AG08395 (cell line): ENCODE results near the gene CDA.

Experiments
- DNase-seq: peaks from one replicate; pipeline ENCODE4 v3.0.0; 2012; ENCODE audit warnings: mixed read lengths, low spot score

CDA gene

DNA sequence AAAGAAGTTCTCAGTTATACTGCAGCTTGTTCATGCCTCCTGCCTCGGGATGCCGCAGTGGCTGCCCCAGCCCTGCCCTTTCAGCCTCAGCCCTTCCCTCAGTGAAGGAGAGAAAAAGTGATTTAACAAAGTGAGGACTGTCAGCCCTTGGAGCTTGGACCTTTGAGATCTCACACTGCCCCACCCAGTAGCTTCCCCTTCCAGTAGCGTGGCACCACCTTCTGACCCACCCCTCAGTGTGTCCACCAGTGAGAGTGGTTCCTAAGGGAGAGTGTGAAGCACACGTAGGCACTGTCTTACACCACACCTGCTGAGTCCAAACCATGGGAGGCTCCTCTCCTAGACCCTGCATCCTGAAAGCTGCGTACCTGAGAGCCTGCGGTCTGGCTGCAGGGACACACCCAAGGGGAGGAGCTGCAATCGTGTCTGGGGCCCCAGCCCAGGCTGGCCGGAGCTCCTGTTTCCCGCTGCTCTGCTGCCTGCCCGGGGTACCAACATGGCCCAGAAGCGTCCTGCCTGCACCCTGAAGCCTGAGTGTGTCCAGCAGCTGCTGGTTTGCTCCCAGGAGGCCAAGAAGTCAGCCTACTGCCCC, at the start of gene CDA:
Gene CDA (plus strand): TSS at position 464 of the 592 bp plus-strand sequence. CDS start 33 bp downstream, at position 497.
- DNase-seq: no peak

- no peak for DNase-seq
Observed at GRCh38 chr1:20540281-20540680, 48.6 kb upstream of the CDA start.

GRCh38 chr1:20546637-20547036, 42.3 kb upstream of the CDA start:
- DNase-seq: no peak

- DNase-seq: no peak
Observed at GRCh38 chr1:20551161-20551560, 37.7 kb upstream of the CDA start.

GRCh38 chr1:20551945-20552727, 36.8 kb upstream of the CDA start, which contains the start of gene FAM43B:
FAM43B (plus strand) TSS chr1:20552573; CDS start chr1:20552974, 401 bp downstream.
- peak; percentile 50 for DNase-seq

- DNase-seq: no peak
Observed at GRCh38 chr1:20552728-20553445, 36.0 kb upstream of the CDA start.

- no peak for DNase-seq
Observed at GRCh38 chr1:20555025-20555757, 33.7 kb upstream of the CDA start.

GRCh38 chr1:20555758-20556120, 33.2 kb upstream of the CDA start:
- no peak for DNase-seq

- DNase-seq: peak; percentile 44
Observed at GRCh38 chr1:20558191-20558590, 30.7 kb upstream of the CDA start.

DNA sequence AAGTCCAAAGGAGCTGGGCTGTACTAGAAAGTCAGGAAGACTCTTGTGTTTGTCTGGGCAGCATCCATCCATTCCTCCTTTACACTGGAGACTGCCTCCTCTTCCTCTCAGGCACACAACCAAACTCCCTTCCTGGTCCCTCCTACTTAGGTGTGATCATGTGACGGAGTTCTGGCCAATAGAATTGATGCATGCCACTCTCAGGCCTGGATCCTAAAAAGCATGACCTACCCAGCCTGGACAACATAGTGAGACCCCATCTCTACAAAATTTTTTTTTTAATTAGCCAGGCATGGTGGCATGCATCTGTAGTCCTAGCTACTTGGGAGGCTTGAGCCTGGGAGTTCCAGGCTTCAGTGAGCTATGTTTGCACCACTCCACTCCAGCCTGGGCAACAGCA, 27.9 kb upstream of the CDA start:
- DNase-seq: no peak

GRCh38 chr1:20565234-20565633, 23.7 kb upstream of the CDA start:
- no peak for DNase-seq

DNA sequence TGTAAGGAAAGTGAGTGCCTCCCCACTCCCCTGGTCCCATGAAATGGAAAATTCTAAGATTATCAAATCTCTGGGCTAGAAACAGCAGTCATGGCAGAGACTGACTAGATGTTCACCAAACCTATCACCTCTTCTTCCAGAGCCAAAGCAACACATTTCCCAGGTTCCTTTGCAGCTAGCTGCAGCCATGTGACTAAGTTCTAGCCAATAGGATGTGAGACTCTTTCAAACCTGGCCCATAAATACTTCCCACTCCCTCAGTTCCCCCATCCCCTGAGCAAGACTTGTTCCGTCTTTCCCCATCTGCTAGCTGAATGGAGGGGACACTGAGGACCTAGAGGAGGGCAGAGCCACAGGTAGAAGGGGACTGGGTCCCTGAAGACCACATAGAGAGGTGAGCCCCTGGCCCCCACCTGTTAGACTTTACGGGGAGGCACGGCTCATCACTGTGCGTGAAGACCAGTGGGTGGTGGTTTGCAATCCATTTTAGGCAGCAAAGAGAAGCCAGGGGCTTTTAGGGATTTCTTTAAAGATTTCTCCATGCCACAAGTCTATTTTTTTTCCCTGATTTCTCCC, 19.3 kb upstream of the CDA start:
- DNase-seq: no peak

DNA sequence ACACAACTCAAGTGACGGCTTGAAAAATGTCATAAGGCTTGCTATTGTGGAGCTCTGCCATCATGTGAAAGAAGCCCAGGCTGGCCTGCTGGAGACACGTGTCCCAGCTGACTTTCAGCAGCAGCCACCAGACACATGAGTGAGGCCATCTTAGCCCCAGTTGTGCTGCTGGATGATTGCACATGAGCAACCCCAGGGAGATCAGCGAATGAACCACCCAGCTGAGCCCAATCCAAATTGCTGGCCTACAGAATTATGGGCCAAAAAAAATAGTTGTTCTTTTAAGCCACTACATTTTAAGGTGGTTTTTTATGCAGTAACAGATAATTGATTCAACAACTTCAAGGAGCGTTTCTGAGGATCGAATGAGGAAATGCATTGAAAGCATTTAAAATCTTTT, 17.5 kb upstream of the CDA start:
- no peak for DNase-seq

DNA sequence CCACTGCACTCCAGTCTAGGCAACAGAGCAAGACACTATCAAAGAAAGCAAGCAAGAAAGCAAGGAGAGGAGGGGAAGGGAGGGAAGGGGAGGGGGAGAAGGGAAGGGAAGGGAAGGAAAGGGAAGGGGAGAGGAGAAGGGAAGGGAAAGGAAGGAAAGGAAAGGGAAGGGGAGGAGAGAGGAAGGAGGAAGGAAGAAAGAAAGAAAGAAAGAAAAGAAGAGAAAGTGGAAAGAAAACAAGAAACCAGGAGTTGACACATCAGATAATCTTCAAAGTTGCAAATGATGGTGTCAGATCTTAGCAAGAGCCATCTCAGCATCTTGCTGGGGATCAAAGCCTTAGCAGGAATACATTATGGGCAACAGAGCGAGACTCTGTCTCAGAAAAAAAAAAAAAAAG, 14.9 kb upstream of the CDA start:
- DNase-seq: no peak

DNA sequence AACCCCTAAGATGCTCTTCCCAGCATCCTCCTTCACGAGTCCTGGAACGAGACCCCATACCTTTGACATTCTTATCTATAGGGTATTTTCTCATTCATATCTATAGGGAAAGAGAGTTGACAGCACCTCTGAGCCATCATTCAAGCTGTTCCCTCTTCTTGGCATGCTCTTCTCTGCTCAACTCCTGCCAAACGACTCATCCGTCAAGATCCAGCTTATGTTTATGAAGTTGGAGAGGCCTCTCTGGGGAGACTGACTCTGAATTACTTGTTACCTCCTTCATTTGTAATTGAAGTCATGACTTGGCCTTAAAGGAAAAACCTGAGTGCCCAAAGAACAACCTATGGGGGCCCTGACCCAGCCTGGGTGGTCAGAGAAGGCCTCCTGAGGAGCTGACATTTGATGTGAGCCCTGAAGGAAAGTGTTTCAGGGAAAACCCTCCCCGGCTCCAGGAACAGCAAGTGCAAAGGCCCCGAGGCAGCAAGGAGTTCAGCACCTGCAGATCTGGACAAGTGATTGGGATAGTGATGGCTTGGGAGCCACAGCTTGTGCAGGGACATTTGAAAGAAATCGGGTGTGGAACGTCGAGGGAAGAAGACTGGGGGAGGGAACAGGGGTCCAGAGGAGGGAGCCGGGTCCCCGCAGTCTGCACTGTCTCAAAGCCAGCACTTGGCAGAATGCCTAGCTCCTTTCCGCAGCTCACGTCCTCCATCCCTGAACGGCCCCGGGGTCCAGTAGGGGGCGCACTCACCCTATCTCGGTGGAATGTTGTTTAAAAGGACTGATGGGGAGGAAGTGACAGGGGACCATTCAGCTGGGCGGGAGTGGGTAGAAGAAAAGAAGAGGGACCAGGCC, 14.0 kb upstream of the CDA start:
- peak; percentile 92 for DNase-seq

GRCh38 chr1:20575541-20576336, 13.2 kb upstream of the CDA start:
- DNase-seq: no peak

GRCh38 chr1:20578062-20578461, 10.8 kb upstream of the CDA start:
- DNase-seq: no peak

DNA sequence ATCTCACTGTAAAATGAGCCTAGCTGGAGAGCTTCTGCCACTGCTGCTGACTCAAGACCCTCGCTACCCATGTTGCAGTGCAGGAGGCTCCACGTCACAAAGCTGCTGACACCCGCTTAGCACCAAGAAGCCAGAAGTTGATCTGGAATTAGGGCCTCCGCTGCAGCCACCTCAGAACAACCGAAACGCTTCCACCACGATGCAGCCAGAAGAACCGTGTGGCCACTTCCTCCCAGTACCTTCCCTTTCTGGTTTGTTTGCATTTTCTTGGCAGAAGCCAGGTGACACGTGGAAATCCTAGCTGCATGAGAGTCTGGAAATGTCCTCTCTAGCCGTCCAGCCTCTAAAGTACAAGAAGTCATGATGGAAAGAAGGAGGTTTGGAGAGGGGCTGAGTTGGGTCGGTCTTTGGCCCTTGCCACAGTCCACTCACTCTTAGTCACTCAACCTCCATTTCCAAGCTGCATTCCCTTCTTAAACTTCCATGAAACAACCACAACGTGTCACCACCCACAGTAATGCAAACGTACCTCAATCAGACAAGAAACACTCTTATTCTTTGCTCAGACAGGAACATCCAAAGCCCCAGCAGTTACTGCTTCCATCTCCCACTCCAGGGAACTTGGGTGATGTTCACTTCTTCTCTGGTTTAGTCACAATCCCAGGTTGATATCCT, 10.0 kb upstream of the CDA start:
- DNase-seq: no peak

DNA sequence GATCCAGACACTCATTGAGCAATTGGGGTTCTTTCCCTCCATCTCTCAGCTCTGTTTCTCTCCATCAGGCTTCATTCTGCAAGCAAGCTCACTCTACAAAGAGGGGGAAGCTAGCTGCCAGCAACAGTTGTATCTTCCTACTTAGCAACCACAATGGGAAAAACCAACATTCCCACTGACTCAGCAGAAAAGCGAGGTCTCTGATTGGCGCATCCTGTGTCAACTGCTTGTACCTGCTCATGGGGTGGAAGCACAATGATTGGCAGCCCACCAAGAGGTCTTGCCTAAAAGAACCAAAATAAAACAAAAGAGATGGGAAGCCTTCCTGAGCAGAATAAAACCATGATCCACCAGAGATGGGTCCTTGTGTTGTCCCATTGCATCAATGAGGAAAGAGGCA, 4.0 kb upstream of the CDA start:
- no peak for DNase-seq
